GM19238 (cell line): ENCODE data around the gene SSMEM1.
A peak's percentile ranks its signal among the peaks of the same experiment; 100 is the strongest.
"Not testable (repeated sequence)": the region's sequence is repeated elsewhere in the genome, so short reads cannot be mapped to it uniquely, and the experiment has no call there.

Source experiments
- DNase-seq: peaks from one replicate; pipeline ENCODE4 v3.0.0; 2011; ENCODE audit warnings: low spot score; ENCODE audit not compliant: insufficient read length

Gene SSMEM1

DNA sequence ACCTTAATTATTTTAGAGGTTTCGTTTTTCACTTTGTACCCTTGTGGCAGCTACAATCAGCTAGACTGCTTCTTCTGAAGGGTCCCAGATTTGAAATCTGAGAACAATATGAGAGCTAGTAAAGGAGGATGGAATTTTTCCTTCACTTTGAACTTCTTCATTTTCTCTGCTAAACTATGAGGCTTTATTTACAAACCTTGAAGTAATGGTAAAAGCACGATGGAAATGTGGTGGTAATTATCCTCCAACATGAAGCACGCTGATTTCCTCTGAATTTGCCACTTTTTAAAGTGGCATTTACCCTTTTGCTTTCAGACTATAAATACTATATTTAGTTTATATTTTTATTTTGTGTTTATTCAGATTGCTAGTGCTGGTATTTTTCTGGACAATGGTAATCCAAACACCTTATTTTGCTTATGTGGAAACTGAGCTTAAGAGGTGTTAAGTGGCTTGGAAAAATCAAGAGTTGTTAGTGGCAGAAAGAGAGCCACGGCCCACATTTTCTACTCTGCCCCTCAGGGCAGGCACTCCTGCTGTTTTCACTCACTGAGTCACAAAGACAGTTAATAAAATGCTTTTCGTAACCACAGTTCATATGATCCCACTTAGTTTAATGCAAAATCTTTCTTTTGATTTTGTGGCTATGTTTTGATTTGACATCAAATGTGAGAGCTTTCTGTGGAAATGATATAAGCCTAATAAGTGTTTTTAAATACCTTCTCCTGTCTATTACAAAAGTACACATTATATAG, 2.7 kb downstream of the SSMEM1 start:
- no peak for DNase-seq

DNA sequence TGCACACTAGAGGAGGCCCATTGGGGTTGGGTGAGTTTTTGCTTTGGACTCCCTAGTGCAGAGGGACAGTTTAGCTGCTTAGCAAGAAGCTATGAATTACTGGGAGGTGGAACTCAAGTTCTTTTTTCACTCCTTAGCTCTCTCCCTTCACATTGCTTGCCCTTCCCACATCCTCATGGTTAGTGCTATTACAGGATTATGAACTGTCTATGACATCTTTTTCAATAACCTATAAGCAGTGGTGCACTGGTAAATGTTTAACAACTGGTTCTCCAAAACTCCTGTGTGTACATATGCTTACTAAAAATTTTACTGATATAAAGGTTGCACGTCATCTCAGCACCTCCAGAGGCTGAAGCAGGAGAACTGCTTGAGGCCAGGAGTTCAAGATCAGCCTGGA, 6.2 kb downstream of the SSMEM1 start:
- DNase-seq, result no peak

DNA sequence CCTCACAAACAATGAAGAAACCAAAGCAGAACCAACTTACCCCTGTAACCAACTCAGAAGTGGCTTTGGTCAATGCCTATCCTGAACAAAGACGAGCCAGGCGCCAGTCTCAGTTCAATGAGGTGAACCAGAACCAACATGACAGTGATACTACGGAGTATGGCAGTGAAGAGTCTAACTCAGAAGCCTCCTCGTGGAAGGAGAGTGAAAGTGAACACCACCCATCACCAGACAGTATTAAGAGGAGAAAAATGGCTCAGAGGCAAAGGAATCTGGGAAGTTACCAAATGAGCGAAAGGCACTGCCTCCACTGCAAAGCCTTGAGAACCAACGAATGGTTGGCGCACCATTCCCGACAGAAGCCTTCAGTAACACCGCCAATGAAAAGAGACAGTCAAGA, 8.4 kb downstream of the SSMEM1 start:
- DNase-seq, result no peak

DNA sequence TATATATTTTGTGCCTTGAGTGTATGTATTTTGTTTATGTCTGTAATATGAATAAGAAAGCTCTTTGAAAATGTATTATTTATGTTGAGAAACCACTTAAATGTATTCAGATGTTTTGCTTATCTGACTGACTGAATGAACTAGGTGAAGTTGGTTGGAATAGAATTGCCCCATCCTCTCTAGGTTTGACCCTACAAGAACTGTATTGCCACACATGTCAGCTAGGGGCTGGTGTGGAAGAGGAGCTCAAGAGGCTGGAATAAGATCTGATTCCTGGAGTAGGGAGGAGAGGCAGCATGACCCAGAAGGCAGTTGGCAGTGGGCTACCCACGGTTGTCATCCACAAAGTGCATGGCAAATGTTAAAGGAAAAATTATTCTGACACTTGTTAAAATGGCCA, 9.1 kb downstream of the SSMEM1 start:
- DNase-seq, result no peak

DNA sequence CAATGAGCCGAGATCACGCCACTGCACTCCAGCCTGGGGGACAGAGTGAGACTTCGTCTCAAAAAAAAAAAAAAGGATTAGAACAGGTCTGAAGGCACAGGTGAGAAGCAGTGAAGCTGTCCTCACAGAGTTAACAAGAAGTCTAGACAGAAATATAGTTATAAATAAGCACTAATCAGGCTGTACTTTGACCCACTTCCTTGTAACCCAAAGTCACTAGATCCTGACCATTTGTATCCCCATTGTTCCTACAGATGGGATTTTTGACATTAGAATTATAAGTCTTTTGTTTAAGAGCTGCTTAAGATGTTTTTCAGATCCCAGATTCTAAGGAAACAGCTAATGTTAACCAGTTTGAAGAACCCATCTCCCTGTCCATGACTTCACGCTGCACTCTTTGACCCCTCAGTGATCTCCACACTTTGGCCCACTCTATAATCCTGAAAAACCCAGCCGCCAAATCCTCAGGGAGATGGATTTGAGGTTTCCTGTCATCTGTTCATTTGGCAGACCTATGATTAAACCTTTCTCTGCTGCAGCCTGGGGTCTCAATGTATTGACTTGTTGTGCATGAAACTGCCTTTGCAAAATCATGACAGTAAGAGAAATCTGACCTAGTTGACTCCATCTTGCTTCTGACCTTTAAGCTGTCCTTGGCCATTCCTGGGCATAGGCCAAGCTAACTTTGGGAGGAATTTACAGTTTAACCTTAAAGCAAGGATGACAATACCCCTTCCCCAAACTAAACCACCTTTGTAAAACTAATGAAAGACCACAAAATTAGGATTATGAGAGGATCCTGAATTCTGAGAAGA, 11.4 kb downstream of the SSMEM1 start:
- no peak for DNase-seq

DNA sequence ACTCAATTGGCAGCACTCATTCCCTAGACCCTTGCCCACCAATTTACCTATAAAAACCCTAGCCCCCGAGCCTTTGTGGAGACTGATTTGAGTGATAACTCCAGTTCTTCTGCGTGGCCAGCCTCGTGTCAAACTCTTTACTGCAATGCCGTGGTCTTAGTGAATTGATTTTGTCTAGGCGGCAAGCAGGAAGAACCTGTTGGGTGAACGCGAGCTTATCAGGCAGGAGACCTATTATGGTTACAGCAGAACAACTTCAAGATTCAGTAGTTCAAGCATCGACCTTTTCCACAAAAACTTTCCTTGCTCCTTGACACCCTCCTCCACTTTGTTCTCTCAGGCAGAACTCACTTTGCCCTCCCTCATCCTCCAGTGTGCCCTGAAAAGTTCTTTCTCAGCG, 12.2 kb downstream of the SSMEM1 start:
- DNase-seq, result no peak

DNA sequence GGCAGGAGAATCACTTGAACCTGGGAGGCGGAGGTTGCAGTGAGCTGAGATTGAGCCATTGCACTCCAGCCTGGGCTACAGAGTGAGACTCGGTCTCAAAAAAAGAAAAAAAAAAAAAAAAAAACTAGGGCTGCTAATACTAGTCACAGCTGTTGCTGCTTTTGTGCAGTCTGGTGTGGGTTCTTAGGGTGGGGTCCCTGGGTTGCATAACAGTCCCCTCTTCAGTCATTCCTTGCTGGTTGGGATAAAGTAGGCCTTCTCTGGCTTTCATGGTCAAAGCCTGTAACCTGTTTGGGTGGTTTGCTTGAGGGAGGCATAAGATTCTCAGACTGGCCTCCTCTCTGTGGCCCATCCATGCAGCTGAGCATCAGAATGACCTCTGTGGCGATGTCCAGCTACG, 14.1 kb downstream of the SSMEM1 start:
- no peak for DNase-seq

DNA sequence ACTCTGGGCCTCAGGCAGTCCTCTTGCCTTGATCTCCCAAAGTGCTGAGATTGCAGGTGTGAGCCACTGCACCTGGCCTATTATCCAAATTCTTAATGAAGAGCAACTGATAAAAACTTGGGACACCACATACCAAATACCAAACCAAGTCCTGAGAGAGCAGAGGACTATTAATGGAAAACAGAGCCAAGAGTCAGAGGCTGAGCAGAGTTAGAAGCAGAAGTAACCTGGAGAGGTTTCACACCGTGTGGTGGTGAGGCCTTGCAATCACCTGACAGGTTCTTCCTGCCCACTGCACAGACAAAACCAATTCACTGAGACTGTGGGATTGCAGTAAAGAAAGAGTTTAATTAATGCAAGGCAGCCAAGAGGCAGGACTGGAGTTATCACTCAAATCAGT, 16.0 kb downstream of the SSMEM1 start:
- DNase-seq, result no peak

DNA sequence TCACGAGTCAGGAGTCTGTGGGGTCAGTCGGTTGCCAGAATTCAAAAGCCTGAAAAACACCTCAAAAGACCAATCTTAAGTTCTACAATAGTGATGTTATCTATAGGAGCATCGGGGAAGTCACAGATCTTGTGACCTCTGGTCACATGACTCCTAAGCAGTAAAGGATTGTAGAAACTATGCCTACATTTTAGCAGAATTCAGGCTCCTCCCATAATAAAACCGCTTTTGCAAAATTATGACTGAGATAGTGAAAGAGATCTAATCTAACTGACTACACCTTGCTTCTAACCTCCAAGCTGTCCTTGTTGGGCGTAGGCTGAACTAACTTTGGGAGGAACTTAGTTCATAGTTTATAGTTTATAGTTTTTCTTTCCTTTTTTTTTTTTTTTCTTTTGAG, 16.6 kb downstream of the SSMEM1 start:
- DNase-seq, result no peak

DNA sequence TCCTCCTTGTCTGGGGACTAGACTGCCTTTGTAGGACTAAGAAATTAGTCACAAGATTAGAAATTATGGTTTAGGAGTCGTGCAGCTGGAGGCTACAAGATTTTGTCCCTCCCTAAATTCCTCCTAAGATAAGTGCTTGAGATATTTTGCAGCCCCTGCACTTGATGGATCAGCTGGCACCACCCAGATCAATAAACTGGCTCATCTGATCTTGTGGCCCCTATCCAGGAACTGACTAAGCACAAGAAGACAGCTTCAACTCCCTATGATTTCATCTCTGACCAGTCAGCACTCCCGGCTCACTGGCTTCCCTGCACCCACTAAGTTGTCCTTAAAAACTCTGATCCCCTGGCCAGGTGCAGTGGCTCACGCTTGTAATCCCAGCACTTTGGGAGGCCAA, 17.3 kb downstream of the SSMEM1 start:
- not testable (repeated sequence) for DNase-seq

DNA sequence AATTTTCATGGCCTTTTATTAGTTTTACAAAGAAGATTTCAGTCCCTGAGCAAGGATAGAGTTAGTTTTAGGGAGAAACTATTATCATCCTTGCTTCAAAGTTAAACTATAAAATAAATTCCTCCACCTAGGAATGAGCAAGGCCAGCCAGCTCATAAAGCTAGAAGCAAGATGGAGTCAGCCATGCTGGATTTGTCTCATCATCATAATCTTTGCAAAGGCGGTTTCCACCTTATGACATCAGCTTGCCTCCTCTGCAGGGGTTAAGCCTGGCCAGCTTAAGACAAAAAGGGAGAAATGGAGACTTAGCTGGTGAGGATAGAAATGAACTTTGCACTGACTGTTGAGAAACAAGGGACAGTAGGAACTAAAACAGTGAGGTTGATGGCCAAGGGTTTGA, 18.7 kb downstream of the SSMEM1 start:
- no peak for DNase-seq

DNA sequence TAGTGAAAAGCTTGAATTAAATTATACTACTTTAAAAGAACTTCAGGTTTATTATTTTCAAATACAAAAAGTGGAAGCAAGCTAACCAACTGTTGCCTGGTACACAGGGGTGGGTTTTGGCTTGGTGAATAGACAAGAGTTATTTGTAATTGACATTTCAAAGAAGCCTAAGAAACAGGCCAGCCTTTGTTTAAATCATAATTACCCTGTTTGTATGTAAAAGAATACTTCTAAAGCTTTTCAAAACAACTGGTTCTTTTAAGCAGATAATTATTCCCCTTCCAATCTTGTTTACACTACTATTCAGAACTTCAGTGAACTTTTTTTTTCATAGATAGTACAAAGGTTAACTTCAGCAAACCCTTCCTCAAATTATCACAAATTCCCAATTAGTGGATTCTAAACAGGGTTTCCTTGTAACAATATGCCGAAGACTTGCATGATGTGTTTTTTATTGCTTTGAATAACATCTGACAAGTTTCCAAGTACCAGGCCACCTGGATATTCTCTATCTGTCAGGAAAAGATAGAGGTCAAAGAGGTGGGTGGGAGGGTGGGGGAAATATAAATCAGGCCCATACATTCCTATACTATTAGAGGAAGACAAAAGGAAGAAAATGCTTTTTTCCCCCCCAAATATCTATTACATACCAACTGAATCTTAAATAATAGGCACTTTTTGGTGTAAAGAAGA, 20.4 kb downstream of the SSMEM1 start:
- no peak for DNase-seq

DNA sequence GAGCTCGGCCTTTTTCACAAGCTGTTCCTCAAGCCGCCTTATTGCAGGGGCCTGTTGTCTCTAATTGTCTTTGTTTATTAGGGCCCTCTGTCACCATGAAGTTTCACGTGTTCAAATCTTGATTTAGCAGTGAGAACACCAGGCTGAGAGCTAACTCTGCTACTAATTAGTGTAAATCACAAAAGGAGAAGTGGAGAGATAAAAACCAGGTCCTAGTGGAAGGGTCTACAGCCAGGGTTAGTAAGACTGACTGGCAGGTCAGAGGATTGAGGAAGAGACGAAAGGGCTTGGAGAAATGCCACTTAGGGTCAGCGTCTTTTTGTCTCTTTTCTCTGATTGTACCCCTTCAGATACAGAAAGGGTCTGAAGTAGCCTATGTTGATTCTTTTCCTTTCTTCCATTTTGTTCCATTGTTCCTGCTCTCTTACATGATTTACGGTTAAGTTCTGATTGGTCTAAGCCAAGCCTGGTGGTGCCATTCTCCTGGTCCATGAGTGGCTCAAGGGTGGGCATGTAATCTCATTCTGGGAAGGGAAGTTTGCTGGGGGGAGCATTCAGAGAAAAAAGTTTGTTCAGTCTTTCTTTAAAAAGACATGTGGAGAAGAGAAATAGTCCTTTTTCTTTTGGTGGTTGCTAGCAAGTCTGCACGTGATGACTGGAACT, 21.3 kb downstream of the SSMEM1 start:
- no peak for DNase-seq

DNA sequence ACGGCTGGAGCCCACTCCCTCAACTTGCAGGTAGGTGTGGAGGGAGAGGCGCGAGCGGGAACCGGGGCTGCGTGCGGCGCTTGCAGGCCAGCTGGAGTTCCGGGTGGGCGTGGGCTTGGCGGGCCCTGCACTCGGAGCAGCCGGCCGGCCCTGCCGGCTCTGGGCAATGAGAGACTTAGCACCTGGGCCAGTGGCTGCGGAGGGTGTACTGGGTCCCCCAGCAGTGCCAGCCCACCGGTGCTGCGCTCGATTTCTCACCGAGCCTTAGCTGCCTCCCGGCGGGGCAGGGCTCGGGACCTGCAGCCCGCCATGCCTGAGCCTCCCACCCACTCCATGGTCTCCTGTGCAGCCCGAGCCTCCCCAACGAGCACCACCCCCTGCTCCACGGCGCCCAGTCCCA, 22.3 kb downstream of the SSMEM1 start:
- not testable (repeated sequence) for DNase-seq

DNA sequence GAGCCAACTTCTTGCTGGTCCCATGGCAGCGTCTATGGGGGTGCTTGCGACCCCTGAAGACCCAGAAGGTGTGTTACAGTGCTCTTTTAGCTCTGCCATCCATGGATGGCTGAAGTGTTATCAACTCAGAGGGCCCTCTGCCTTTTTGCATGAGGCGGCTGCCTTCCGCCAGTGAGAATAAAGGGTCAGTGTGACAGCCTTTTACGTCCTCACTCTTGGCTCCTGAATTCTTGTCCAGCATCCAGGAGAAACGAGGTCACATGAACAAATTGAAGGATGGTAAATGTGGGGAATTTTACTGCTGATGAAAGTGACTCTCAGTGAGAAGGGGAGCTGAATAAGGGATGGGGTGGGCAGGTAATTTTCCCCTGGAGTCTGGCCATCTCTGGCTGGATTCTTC, 24.1 kb downstream of the SSMEM1 start:
- DNase-seq, result no peak

DNA sequence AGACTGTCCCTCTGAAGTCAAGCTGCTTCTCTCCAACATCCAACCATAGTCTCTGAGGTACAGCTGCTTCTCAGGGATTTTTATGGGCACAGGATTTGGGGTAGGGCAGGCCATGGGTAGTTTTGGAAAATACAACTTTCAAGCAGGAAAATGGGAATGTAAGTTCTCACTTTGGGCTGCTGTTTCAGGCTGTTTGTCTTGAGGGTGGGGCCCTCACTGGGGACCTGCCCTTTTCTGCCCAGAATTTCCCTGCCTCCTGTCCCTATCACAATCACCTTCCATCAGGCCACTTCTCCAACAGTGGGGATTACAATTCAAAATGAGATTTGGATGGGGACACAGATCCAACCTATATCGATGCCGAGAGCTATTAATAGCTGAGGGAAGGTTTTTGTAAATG, 24.5 kb downstream of the SSMEM1 start:
- DNase-seq, result no peak

DNA sequence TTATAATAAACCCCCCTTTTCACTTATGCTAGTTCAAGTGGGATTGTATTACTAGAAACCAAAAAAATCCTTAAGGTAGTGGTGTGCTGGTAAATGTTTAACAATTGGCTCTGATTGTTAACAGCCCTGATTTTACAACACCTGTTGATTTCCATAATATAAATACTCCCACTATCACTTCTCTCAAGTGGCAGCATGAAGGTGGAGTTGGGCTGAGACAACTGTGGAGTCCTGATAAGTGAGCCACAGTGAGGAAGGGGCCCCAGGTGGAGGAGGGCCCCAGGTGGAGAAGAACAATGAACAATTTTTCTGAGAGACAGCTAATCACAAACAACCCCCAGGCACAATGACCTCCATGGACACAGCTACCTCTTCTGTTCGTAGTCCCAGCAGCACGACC, 26.4 kb downstream of the SSMEM1 start:
- DNase-seq, result no peak

DNA sequence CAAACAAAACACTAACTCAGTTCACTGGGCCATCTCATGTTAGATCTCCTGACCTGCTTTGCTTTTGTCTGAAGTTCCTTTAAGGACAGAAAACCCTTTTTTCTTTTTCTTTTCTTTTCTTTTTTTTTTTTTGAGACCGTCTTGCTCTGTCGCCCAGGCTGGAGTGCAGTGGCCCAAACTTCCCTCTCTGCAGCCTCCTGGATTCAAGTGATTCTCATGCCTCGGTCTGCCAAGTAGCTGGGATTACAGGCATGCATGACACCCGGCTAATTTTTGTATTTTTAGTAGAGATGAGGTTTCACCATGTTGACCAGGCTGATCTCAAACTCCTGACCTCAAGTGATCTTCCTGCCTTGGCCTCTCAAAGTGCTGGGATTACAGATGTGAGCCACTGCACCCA, 28.7 kb downstream of the SSMEM1 start:
- not testable (repeated sequence) for DNase-seq

DNA sequence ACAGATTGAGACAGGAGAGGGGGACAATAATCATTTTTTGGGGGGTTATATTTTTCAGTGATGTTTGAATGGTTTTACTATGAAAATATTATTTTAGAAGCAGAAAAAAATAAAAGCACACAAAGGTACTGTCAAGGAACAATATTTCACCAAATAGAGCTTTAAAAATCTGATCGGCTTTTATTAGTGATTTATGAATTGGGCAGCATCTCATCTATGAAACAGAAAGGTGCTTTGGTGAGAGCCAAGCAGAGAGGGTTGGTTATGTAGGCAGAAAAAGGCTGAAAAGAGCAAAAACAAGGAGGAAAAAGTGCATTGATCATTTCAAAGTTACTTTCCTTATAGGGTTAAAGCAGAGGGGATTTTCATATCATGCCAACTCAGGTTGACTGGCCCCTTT, 32.6 kb downstream of the SSMEM1 start:
- no peak for DNase-seq

DNA sequence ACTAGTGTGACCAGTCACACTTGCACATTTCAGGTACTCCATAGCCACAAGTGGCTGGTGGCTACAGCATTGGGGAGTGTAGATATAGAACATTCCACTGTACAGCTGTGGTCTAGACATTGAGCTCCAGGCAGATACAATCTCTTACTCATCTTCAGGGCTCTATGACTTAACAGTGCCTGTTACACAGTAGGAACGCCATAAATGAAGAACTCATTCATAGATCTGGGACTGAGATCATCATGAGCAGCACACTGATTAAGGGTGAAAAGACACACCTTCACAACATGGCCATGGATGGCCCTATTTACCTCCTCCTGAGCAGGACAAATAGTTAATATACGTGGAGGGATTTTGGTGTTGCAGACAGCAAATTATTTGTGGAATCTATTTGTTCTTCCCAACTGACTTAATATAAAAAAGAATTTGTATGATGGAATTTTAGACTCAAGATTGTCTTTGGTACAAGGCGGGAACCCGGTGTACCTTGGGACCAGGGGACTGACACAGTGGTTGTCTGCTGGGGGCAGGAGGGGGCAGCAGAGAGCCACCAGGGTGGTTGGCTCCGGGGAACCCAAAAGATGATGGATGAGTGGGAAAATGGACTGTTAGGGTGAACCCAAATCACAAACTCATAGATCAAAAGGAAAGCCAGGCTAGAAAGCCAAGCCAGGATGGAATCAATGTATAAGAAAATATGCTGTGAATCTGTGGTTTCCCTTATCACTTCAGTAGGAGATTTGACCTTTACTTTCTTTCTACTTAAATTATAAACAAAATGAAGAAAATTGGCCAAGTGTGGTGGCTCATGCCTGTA, 34.7 kb downstream of the SSMEM1 start:
- DNase-seq, result peak; percentile 33

DNA sequence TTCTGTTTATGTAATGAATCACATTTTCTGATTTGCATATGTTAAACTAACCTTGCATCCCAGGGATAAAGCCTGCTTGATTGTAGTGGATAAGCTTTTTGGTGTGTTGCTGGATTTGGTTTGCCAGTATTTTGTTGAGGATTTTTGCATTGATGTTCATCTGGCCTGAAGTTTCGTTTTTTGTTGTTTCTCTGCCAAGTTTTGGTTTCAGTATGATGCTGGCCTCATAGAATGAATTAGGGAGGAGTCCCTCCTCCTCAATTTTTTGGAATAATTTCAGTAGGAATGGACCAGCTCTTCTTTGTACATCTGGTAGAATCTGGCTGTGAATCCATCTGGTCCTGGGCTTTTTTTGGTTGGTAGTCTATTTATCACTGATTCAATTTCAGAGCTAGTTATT, 35.8 kb downstream of the SSMEM1 start:
- not testable (repeated sequence) for DNase-seq
